NK-92 (cell line): ENCODE data around the gene GALNT2.

Source experiments
- DNase-seq: peaks from one replicate; lab custom pipeline; 2025; ENCODE audit not compliant: unreplicated experiment; lab: John Stamatoyannopoulos, UW

GALNT2 gene

GRCh38 chr1:230312676-230313075 lies 245.6 kb downstream of the GALNT2 start:
- DNase-seq, result no peak

DNA sequence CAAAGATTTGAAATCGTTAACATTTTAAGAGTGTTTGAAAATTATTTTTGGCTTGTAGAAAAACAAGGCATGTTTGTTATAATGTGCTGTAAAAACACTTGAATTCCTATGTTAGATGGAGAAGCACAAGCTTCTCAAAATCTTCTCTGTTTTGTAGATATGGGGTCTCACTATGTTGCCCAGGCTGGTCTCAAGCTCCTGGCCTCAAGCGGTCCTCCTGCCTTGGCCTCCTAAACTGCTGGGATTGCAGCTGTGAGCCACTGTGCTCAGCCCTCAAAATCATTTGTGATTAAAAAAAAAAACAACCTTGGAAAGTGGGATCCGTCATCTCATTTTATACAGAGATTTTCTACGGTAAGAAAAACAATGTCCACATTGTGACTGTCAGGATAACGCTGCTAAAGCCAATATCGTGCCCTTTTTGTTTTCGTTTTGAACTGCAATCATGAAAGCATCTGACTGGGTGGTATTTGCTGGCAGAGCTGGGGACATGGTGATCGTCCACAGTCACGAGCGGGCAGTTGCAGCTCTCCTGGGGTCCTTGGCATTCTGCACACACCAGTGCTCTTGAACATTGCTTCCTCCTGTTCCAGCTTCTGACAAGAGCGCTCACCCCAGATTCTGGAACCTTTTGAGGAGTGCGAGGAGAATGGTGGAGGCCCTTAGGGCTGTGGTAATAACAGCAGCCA lies 246.6 kb downstream of the GALNT2 start:
- DNase-seq, result no peak

- no peak for DNase-seq
These were observed 247.1 kb downstream of the GALNT2 start for GRCh38 chr1:230314142-230314470.

DNA sequence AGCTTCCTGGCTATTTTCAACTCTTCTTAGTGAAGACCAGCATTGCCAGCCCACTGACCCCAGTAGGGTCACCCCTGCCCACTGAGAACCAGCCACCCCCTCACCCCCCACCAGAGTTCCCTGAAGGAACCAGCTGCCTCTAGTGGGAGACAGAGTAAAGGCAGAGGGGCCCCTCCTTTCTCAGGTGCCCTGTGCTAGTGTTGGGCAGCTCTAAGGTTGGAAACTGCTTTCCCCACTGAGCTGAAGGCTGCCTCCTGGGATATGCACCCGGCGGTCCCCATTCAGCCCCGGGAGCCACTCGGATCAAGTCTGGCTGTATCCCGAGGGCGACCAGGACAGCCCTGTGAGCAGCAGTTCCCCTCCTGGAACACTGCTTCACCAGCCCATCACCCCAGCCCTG lies 248.1 kb downstream of the GALNT2 start:
- DNase-seq, result no peak

DNA sequence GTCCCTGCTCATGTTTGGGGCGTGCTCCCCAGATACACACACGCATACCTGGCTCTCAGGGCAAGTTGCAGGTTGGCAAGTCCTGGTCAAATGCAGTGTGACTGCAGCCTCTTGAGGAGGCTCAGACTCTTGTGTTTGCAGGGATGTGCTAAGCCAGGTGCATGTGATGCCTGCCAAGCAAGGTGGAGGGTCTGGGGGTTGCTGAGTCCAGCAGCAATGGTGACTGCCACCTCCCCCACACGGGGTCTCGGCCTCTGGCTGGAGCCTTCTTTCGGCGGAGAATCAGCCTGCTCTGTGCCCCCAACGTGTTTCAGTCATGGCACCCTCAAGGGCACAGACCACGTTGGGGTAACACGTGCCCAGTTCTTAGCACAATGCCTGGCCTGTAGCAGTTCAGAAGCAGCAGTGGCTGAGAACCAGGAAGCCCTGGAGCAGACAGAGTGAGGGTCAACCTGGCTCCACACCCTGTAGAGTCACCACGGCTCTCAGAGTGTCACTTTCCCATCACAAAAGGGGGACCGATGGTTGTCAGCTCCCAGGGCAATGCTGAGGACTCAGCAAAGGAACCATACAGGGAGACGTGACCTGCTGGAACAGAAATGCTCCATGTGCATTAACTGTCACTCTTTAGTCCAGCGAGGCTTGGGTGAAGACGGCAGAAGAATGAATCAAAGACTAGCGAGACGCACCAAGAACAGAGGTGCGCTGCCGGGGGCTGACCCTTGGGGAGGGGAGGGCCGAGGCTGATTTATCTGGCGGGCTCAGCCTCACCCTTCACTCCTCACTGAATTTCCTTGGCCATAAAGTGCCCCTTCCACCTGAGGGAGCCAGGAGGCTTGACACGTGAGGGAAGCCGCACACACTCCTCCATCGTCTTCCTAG lies 250.1 kb downstream of the GALNT2 start:
- DNase-seq, result no peak

DNA sequence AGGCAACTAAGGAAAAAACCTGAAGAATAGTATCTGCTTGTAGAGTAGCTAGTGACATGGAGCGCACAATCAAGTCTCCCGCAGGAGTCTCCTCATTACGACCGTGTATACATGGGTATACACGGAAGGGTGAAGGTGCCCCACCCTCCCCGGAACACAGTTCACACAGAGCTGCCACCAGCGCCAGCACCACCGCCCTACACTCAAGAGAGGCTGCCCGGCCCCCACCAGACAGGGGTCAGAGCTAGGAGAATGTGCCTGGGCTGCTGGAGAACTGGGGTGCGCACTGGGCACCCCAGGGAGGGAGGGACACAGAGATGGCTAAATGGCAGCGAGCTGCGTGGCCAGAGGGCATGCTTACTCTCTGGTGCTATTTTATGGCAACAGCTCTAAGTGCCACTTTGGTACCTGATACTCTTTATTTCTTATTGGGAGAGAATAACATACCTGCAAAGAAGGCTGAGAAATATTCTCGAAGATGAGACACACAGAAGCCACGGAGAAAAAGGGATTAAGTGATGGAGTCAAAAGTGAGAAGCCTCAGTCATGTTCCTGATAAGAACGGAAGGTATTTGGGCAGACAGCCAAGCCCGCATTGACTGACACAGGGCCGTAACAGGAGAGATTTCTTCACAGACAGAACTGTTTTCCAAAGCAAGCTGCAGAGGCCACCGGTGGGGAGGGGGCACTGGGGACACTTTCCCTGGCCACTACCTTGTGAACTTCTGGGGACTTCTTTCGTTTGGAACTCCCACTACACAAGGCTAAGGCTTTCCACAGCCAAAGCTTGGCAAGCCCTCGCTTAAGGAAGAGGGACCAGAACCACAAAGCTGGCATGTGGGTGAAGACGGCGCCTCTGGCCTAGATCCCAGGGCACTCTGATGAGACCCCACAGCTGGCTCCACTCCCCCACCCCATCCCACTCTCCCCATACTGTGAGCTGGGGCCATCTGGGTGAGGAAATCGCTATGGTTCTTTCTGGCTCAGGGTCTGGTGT lies 251.1 kb downstream of the GALNT2 start:
- DNase-seq, result no peak

DNA sequence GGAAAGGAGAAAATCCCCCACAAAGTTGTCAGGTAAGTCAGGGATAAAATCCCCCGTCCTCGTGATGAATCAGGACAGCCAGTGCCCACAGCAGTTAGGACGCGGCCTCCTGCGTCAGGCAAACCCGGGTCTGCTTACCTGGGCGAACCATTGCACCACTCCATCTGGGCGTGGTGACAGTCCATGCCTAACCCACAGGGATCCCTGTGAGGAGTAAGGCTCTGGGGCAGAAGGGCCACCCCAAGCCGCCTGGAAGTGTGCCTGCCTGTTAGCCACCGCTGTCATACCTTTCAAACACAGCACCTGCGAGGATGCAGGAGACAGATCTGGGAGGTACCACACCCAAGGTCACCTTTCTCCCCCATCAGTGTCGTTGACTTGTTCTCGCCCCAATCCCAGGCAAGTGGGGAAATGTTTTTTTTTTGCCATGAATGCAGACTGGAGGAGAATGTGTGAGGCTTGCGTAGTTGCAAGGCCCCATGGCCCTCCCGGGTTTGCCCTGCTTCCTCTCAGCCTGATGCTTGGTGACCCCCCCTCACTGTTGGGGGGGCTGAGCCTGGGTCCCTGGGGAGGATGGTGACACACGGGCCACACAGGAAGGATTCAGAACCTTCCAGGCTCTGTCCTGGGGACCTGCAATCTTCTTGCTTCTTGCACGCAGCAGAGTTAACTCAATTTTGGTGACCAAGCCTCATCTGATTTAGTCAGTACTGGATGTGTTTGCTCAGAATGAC lies 252.1 kb downstream of the GALNT2 start:
- DNase-seq, result no peak

DNA sequence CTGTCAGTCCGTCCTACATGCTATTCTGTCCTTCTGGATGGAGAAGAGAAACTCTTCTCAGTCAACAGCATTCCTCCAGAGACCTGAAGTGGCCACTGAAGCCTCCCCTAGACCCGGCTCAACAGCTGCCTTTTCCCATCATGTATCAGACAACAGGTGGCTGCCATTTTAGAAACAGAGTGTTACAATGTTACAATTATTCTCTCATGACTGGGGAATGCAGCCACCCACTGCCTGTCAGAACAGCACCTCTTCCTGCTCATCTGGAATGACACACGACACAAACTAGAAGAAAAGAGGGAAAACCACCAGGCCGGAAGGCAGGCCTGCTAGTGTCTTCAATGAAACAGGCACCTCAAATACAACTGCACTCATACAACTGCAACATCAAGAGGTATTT lies 253.8 kb downstream of the GALNT2 start:
- DNase-seq, result no peak

- no peak for DNase-seq
These were observed 254.3 kb downstream of the GALNT2 start for GRCh38 chr1:230321341-230321740.

DNA sequence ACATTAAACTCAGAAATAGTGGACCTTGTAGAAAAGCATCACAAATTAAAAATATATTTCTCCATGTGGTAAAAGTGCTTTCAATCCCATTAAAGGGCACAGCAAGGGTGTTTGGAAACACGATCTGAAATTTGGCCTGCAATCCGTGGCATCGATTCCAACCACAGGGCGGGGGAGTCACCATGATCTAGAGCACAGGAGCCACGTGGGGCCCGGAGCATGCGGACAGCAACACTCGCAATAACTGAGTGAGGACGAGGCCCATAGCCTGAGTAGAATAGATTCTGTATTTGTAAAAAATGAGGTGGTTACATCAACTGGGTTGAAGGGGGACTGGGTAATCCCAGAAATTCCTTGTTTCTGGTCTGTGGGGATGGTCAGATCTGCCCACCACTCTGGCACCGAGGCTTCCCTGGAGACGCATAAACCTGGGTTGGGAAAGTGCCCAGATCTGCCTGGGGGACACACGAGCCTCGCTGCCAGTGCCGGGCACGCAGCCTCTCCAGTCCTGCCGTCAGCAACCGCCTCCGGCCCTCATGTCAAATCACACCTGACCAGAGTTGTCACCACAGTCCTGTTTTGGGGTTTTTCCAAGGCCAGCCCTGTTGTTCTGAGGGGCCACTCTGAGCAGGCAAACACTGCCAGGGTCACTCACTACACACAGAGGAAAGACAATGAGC lies 254.8 kb downstream of the GALNT2 start:
- DNase-seq, result no peak

GRCh38 chr1:230322421-230322756 lies 255.4 kb downstream of the GALNT2 start:
- no peak for DNase-seq

DNA sequence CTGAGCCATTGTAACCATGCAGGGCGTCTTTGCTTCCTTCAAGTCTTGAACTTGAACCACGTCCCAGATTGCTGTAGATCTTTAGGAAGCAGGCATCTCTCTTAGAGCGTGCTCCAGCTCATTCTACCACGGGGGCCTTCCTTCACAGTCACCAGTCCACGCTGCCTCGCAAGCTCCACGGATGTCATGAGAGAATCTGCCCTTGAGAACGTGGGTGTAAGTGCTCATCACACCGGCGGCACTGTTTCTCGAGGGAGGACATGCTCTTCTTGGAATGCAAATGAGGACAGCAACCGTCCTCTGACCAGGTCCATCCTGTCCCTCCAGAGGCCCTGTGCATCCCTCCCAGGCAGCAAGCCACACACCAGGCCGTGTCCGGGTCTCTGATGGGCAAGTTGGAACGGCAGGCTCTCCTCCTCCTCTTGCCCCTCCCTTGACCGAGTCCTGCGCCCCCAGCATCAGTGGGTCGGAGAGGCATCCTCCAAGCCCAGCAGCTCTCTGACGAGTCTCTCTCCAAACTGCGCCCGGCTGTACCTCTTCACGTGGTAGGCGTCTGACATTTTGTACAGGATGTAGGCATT lies 256.0 kb downstream of the GALNT2 start:
- DNase-seq, result no peak

- no peak for DNase-seq
These were observed 256.6 kb downstream of the GALNT2 start for GRCh38 chr1:230323686-230324085.

DNA sequence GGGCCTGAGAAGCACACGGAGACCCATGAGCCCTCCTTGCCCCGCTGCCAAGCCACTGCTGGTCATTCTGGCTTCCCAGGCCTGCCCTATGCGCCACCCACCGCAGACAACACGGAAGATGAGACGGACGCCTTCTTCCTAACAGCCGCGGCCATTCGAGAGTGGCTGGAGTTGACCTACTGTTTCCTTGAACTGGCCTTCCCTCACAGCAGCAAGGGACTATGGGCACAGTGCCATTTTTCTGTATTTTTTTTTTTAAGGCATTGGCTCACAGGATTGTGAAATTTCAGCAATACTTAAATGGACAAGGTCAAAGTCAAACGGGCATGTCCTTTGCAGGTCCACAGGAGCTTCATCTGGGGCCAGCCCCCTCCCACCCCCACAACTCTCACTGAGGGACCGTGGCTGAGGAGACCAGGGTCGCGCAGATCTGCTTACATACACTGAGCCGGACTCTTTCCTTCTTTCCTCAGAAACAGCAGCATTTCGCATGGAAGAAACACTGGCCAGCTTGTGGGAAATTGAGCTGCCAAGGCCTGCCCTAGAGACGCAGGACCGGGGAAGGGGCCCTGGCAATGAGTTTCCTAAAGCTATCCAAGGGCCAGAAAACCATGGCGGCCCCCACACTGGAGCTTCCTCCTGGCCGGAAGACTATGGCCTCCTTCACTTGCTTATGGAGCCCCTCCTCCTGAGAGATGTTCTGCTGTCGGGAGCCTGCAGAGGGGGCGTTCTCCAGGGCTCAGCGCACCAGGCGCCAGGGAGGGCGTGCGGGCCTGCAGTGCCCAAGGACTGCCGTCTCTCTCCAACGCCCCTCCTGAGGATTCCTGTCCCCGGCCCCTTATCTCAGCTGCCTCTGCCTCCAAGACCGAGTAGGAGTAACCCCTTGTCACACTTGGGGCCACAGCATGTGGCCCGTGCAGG lies 260.2 kb downstream of the GALNT2 start:
- no peak for DNase-seq

DNA sequence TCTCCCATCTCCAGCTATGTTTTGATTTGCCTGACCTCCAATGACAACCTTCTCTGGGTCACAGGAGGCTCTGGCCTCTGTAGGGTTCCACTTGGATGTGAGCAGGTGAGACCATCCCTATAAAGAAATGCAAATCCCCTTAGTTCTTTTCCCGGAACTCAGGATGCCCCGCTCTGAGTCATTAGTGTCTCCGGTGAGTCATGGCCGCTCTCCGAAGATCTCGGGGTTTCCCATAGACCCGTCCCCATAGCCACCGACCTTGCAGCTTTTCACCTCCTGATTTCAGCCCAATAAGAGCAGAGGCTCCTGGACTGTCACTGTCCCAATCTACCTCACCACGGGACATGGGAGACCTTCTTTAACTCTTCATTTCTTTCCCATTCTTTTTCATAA lies 260.9 kb downstream of the GALNT2 start:
- no peak for DNase-seq

DNA sequence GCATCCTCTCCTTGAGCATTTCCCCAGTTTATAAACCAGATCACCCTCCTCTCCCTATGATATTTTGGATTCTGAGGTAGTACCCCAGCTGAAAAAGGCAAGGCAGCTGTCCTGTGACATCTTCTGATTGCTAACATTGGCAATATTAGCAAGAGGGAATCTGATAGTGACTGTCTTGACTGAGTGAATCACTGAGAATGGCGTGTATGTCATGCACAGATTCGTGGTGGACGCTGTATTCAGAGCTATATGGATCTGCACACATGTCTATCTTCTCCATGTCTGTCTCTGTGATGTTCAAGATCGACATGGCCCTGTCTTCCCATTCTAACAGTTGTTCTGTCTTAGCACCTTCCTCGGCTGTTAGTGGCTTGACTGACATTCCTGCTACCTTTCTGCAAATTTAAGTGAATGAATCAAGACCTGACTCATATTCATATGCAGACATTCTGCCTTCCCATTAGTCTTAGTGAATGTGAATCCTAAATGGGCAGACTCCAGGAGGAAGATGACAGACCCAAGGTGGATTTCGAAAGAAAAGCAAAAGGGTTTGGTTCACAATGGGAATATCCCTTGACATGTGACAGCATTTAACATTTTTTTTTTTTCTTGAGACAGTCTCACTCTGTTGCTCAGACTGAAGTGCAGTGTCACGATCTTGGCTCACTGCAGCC lies 261.4 kb downstream of the GALNT2 start:
- DNase-seq, result no peak

DNA sequence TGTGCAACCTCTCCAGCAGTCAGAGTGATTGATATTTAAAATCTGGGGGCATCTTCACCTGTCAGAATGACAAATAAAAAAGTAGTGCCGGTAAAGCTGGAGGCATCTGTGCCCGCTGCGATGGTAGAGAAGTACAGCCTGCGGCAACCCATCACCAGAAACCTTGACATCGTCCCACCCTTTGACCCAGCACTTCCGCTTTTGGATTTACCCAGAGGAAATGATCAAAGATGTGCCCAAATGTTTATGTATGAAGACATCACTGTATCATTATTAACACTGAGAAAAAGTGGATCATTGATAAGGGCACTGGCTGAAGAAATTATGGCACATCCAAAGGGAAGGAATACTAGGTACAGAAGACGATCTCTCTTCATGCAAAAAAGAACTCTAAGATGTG lies 263.1 kb downstream of the GALNT2 start:
- no peak for DNase-seq
